Keratinocyte (primary cell): ENCODE measurements around the gene DENND5A. TPM values are rescaled to one million over a fixed set of nuclear protein-coding genes. Genes with fewer than 3 reads are reported as not detected.

Source experiments
- DNase-seq: peaks from one replicate; pipeline ENCODE4 v3.0.0-alpha.2; 2011; ENCODE audit warnings: low read depth, missing footprints, low spot score
- FAIRE-seq: peaks from 2 replicates; lab custom pipeline; 2011; peaks lifted over from hg19 to GRCh38; lab: Jason Lieb, UNC
- H2AFZ ChIP-seq: 2 replicates; pipeline ENCODE4 v1.6.0; 2012; ENCODE audit warnings: low read length, control low read depth, inconsistent platforms; ENCODE audit not compliant: control insufficient read depth
- H3K27ac ChIP-seq: 2 replicates; pipeline ENCODE4 v1.5.1; 2011; ENCODE audit warnings: low read length; ENCODE audit not compliant: control insufficient read depth, insufficient read depth
- H3K27me3 ChIP-seq: 3 replicates; pipeline ENCODE4 v1.6.0; 2011; ENCODE audit warnings: low read length; ENCODE audit not compliant: control insufficient read depth, insufficient read depth; ENCODE audit errors: extremely low read depth
- H3K36me3 ChIP-seq, 2 experiments: 2 replicates in 1 of 2; 3 replicates in 1 of 2; pipeline ENCODE4 v1.5.1; 2011; ENCODE audit warnings: low read length in 2 of 2, mild to moderate bottlenecking in 1 of 2; ENCODE audit not compliant: control insufficient read depth in 2 of 2, insufficient read depth in 2 of 2; ENCODE audit errors: extremely low read depth in 1 of 2
- H3K4me1 ChIP-seq: 3 replicates; pipeline ENCODE4 v1.5.1; 2011; ENCODE audit warnings: low read length; ENCODE audit not compliant: control insufficient read depth, insufficient read depth; ENCODE audit errors: extremely low read depth
- H3K4me2 ChIP-seq: 3 replicates; pipeline ENCODE4 v1.6.0; 2011; ENCODE audit warnings: low read depth, low read length; ENCODE audit not compliant: control insufficient read depth, insufficient read depth; ENCODE audit errors: extremely low read depth
- H3K4me3 ChIP-seq, 3 experiments: fragments of 200-600 bp in 1 of 3; sonication (generic) in 1 of 3; 2 replicates in 2 of 3; 3 replicates in 1 of 3; pipeline ENCODE4 v1.5.1; 2011 to 2016; ENCODE audit warnings: low read length in 3 of 3, mild to moderate bottlenecking in 3 of 3, control low read depth in 2 of 3, inconsistent platforms in 1 of 3, low read depth in 1 of 3, mixed read lengths in 1 of 3, mixed run types in 1 of 3, moderate library complexity in 1 of 3; ENCODE audit not compliant: control insufficient read depth in 2 of 3, insufficient read depth in 2 of 3; ENCODE audit errors: extremely low read depth in 1 of 3
- H3K79me2 ChIP-seq: 2 replicates; pipeline ENCODE4 v1.6.0; 2012; ENCODE audit warnings: low read length; ENCODE audit not compliant: control insufficient read depth, insufficient read depth
- H3K9ac ChIP-seq: 3 replicates; pipeline ENCODE4 v1.6.0; 2011; ENCODE audit warnings: low read length; ENCODE audit not compliant: control insufficient read depth, insufficient read depth; ENCODE audit errors: extremely low read depth
- H3K9me1 ChIP-seq: 3 replicates; pipeline ENCODE4 v1.6.0; 2011; ENCODE audit warnings: low read length; ENCODE audit not compliant: control insufficient read depth, insufficient read depth; ENCODE audit errors: extremely low read depth
- H3K9me3 ChIP-seq: 2 replicates; pipeline ENCODE4 v1.5.1; 2012; ENCODE audit warnings: low read depth, low read length; ENCODE audit not compliant: control insufficient read depth
- H4K20me1 ChIP-seq: 3 replicates; pipeline ENCODE4 v1.6.0; 2011; ENCODE audit warnings: low read length; ENCODE audit not compliant: control insufficient read depth, insufficient read depth; ENCODE audit errors: extremely low read depth
- CTCF ChIP-seq, 3 experiments: IDR thresholded peaks in 1 of 3; conservative IDR thresholded peaks in 1 of 3; optimal IDR thresholded peaks in 1 of 3; 2 replicates in 2 of 3; 3 replicates in 1 of 3; pipeline versions ENCODE3 to v1.5.1; 2011; ENCODE audit warnings: low read length in 3 of 3, mild to moderate bottlenecking in 3 of 3, moderate library complexity in 2 of 3, control low read depth in 1 of 3, inconsistent platforms in 1 of 3; ENCODE audit not compliant: insufficient read depth in 2 of 3; ENCODE audit errors: extremely low read depth in 1 of 3
- EZH2 ChIP-seq: IDR thresholded peaks from one replicate; pipeline ENCODE4 v1.6.1; 2012; ENCODE audit warnings: inconsistent platforms, mild to moderate bottlenecking, low read length, moderate library complexity
- dilution Hi-C: fragments of 300-500 bp; cut with MboI; formaldehyde crosslinking; loops from one replicate; pipeline ENCODE4 v1.7.0; 2020; ENCODE audit warnings: low sequenced_read_pairs; ENCODE audit not compliant: extremely low pct_ligation_motif_present
- polyA plus RNA-seq, 5 experiments: library from polyadenylated mRNA; depleted of rRNA in 3 of 5; stranded (reverse) in 3 of 5; stranded (forward) in 1 of 5; unstranded in 1 of 5; fragments of >200 nt; gene quantifications; 1 replicate in 1 of 5; 2 replicates in 3 of 5; 3 replicates in 1 of 5; pipeline versions ENCODE4 v1.2.1 to v1.2.3, GENCODE V29; 2011 to 2012; ENCODE audit warnings: missing spikeins in 2 of 5, low read depth in 1 of 5, low replicate concordance in 1 of 5

Gene DENND5A
- polyA plus RNA-seq, 1 donor (not counting 4 experiments of a cell fraction or from before 2014, with no cell fraction given), result 49.1 TPM

DNA sequence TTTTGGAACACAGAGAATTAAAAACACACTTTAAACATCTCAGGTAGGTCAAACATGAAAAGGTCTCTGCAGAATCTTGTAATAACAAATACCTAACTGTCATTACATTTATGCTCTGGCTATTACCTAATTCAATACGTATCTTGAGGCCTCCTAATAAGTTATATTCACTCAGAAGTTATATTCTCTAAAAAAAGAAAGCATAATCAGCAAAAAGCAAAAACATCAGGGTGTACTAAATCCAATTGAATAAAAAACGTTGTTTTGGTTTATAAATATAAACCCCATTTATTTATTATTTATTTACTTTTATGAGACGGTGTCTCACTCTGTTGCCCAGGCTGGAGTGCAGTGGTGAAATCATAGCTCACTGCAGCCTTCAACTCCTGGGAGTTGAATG, 39.0 kb upstream of the DENND5A start:
- no peaks in the 10 kb centered on the region for H3K9me3 ChIP-seq
- FAIRE-seq, result no peak
- no peak overlapping the region for H2AFZ ChIP-seq
- H3K36me3 ChIP-seq, result peaks cover 0 to 1% of the 10 kb centered on the region in 2 experiments
- dilution Hi-C loops, result no loop called here
- H3K27me3 ChIP-seq, result no peaks in the 10 kb centered on the region
- no peaks in the 10 kb centered on the region for H3K4me1 ChIP-seq
- H4K20me1 ChIP-seq, result peaks cover 5% of the 10 kb centered on the region
- no peak overlapping the region for H3K4me3 ChIP-seq
- H3K79me2 ChIP-seq, result peaks cover 82% of the 10 kb centered on the region
- no peak overlapping the region for H3K4me2 ChIP-seq
- H3K9me1 ChIP-seq, result no peaks in the 10 kb centered on the region
- no peak overlapping the region for H3K27ac ChIP-seq
- no peak overlapping the region for H3K9ac ChIP-seq
- TF ChIP-seq CTCF (optimal IDR thresholded peaks at IDR 0.05 in 1 of 3, IDR thresholded peaks at IDR 0.05 in 1 of 3, conservative IDR thresholded peaks at IDR 0.05 in 1 of 3; ENCODE audit: extremely low read depth in 1 of 3, insufficient read depth in 2 of 3, low read length in 3 of 3) (no peak), EZH2 (no peak)
- DNase-seq, result no peak

DNA sequence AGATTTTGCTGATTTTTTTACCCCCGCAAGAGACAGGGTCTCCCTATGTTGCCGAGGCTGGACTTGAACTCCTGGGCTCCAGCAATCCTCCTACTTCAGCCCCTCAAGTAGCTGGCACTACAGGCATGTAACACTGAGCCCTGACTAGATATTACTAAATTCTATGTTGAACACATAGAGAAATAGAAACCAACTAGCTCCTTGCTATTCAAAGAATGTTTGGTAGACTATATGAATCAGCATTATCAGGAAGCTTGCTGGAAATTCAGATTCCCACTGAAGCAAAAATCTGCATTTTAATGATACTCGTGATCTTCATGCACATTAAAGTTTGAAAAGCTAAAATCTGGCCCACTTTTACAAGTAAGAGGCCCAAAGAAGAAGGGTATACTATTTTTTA, 37.3 kb upstream of the DENND5A start:
- Histone ChIP-seq H3K9me1 (no peaks in the 10 kb centered on the region), H3K27ac (no peak overlapping the region), H3K27me3 (no peaks in the 10 kb centered on the region), H3K4me1 (no peaks in the 10 kb centered on the region), H3K79me2 (peaks cover 74% of the 10 kb centered on the region), H3K4me3 (no peak overlapping the region), H4K20me1 (peaks cover 5% of the 10 kb centered on the region), H2AFZ (no peak overlapping the region), H3K36me3 (peaks cover 5 to 7% of the 10 kb centered on the region in 2 experiments), H3K9me3 (no peaks in the 10 kb centered on the region), H3K9ac (no peak overlapping the region), H3K4me2 (no peak overlapping the region)
- dilution Hi-C loops, result no loop called here
- FAIRE-seq, result no peak
- DNase-seq, result no peak
- TF ChIP-seq CTCF (optimal IDR thresholded peaks at IDR 0.05 in 1 of 3, IDR thresholded peaks at IDR 0.05 in 1 of 3, conservative IDR thresholded peaks at IDR 0.05 in 1 of 3; ENCODE audit: extremely low read depth in 1 of 3, insufficient read depth in 2 of 3, low read length in 3 of 3), result no peak
- TF ChIP-seq EZH2, result no peak
